ENCODE results near the gene ANKMY2. TPM values are rescaled to one million over a fixed set of nuclear protein-coding genes. Genes with fewer than 3 reads are reported as not detected.
"Not testable (repeated sequence)": the region's sequence is repeated elsewhere in the genome, so short reads cannot be mapped to it uniquely, and the experiment has no call there.

ANKMY2 gene
- total RNA-seq, 2 donors from 2014 or later = 37.7 to 73.4 TPM

DNA sequence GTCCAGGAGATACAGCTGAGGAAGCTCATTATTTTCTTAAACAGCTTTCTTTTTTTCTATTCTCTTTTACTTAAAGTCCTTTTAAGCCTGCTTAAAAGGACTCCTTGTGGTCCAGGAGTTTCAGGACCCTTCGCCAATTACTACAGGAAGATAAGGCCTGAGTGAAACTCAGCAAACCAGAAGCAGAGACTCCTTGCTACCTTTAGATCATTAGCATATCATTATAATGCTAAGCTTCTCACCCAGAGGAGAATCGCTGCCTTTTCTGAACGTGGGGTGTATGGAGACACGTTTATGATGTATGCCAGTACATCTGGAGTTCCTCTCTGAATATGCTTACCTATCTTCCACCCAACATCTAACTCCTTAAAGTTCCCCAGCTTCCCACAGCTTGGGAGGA lies 47.5 kb downstream of the ANKMY2 start:
- peaks cover 40% of the 10 kb centered on the region for H3K36me3 Mint-ChIP-seq (ENCODE audit: low read depth)
- H3K27me3 ChIP-seq (ENCODE audit: control insufficient read depth, insufficient read depth, low read length, poor library complexity, severe bottlenecking) = no peaks in the 10 kb centered on the region
- H3K4me3 Mint-ChIP-seq = no peak overlapping the region
- peaks cover 20% of the 10 kb centered on the region for H3K4me1 ChIP-seq (ENCODE audit: control insufficient read depth, insufficient read depth, low read length)
- TF ChIP-seq, protein P1, sequence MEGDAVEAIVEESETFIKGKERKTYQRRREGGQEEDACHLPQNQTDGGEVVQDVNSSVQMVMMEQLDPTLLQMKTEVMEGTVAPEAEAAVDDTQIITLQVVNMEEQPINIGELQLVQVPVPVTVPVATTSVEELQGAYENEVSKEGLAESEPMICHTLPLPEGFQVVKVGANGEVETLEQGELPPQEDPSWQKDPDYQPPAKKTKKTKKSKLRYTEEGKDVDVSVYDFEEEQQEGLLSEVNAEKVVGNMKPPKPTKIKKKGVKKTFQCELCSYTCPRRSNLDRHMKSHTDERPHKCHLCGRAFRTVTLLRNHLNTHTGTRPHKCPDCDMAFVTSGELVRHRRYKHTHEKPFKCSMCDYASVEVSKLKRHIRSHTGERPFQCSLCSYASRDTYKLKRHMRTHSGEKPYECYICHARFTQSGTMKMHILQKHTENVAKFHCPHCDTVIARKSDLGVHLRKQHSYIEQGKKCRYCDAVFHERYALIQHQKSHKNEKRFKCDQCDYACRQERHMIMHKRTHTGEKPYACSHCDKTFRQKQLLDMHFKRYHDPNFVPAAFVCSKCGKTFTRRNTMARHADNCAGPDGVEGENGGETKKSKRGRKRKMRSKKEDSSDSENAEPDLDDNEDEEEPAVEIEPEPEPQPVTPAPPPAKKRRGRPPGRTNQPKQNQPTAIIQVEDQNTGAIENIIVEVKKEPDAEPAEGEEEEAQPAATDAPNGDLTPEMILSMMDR (conservative IDR thresholded peaks at IDR 0.05) = no peak
- H3K27ac Mint-ChIP-seq = peak overlapping the region; percentile 44
- no peaks in the 10 kb centered on the region for H3K9me3 ChIP-seq (ENCODE audit: control insufficient read depth, low read length)
- H3K4me3 ChIP-seq (ENCODE audit: low read length) = no peak overlapping the region
- H3K9me3 Mint-ChIP-seq = no peaks in the 10 kb centered on the region
- H3K9ac ChIP-seq (ENCODE audit: extremely low read depth, low read length, poor library complexity, severe bottlenecking) = no peak overlapping the region
- no peak overlapping the region for H3K27ac ChIP-seq (ENCODE audit: low read depth, low read length)
- peaks cover 34% of the 10 kb centered on the region for H3K36me3 ChIP-seq (ENCODE audit: control insufficient read depth, insufficient read depth, low read length)
- WGBS, 2 experiments (ENCODE audit: insufficient coverage in 1 of 2, insufficient read length in 1 of 2) = 60 to 100% methylated on average over 1 to 4 of the region's 4 CpGs
- no peaks in the 10 kb centered on the region for H3K27me3 Mint-ChIP-seq (ENCODE audit: insufficient read depth)
- peaks cover 47% of the 10 kb centered on the region for H3K4me1 Mint-ChIP-seq
- no peak for DNase-seq

DNA sequence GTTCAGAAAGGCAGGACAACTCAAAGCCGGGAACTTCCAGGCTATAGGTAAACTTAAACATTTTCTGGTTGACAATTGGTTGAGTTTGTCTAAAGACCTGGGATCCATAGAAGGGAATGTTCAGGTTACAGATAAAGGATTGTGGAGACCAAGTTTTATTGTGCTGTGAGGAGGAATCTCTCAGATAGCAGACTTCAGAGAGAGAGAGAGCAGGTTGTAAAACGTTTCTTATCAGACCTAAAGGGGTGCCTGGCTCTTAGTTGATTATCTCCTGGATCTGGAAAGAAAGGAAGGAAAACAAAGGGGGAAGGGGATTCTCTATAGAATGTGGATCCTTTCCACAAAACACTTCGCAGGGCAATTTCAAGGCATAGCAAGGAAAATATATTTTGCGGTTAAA lies 50.0 kb downstream of the ANKMY2 start:
- not testable (repeated sequence) for H3K9ac ChIP-seq (ENCODE audit: extremely low read depth, low read length, poor library complexity, severe bottlenecking); DNase-seq; H3K9me3 Mint-ChIP-seq; H3K27ac ChIP-seq (ENCODE audit: low read depth, low read length); H3K27me3 Mint-ChIP-seq (ENCODE audit: insufficient read depth); H3K9me3 ChIP-seq (ENCODE audit: control insufficient read depth, low read length); H3K27me3 ChIP-seq (ENCODE audit: control insufficient read depth, insufficient read depth, low read length, poor library complexity, severe bottlenecking)
- 59 to 73% methylated on average over 3 to 4 of the region's 4 CpGs for WGBS, 2 experiments (ENCODE audit: insufficient coverage in 1 of 2, insufficient read length in 1 of 2)
- Mint-ChIP-seq H3K27ac (peak overlapping the region; percentile 90), H3K36me3 (ENCODE audit: low read depth) (peaks cover 20% of the 10 kb centered on the region), H3K4me1 (peaks cover 48% of the 10 kb centered on the region), H3K4me3 (peak overlapping the region; percentile 20)
- peak overlapping the region; percentile 73 for H3K4me3 ChIP-seq (ENCODE audit: low read length)
- H3K4me1 ChIP-seq (ENCODE audit: control insufficient read depth, insufficient read depth, low read length) = peaks cover 20% of the 10 kb centered on the region
- peaks cover 11% of the 10 kb centered on the region for H3K36me3 ChIP-seq (ENCODE audit: control insufficient read depth, insufficient read depth, low read length)

DNA sequence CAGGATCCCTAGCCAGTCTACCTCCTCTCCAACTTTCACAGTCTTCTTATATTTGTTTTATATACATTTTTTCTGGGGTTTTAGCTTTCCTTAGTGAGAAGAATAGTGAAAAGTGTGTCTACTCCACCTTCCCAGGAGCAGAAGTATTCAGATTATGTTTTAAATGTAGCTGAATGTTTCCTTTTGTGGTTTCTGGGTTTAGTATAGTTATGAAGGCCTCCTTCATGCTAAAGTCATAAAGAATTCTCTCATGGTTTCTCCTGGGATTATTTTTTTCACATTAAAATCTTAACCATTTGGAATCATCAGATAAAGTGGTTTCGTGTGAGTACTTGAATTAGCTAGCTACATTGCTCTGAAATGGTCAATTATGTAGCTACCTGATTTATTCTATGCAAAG lies 50.9 kb downstream of the ANKMY2 start:
- Mint-ChIP-seq H3K4me3 (no peak overlapping the region), H3K36me3 (ENCODE audit: low read depth) (peaks cover 19% of the 10 kb centered on the region), H3K27ac (no peak overlapping the region), H3K27me3 (ENCODE audit: insufficient read depth) (no peaks in the 10 kb centered on the region), H3K4me1 (peaks cover 58% of the 10 kb centered on the region), H3K9me3 (no peaks in the 10 kb centered on the region)
- Histone ChIP-seq H3K9ac (ENCODE audit: extremely low read depth, low read length, poor library complexity, severe bottlenecking) (no peak overlapping the region), H3K9me3 (ENCODE audit: control insufficient read depth, low read length) (no peaks in the 10 kb centered on the region), H3K36me3 (ENCODE audit: control insufficient read depth, insufficient read depth, low read length) (peaks cover 2% of the 10 kb centered on the region), H3K27me3 (ENCODE audit: control insufficient read depth, insufficient read depth, low read length, poor library complexity, severe bottlenecking) (no peaks in the 10 kb centered on the region), H3K4me1 (ENCODE audit: control insufficient read depth, insufficient read depth, low read length) (peaks cover 25% of the 10 kb centered on the region), H3K27ac (ENCODE audit: low read depth, low read length) (no peak overlapping the region), H3K4me3 (ENCODE audit: low read length) (peak overlapping the region; percentile 73)
- TF ChIP-seq, protein P1 (conservative IDR thresholded peaks at IDR 0.05) = no peak
- DNase-seq = no peak
- 89% methylated on average over 1 of the region's 1 CpG; no CpG with 5 or more reads in 1 of the 2 experiments for WGBS, 2 experiments (ENCODE audit: insufficient coverage in 1 of 2, insufficient read length in 1 of 2)

DNA sequence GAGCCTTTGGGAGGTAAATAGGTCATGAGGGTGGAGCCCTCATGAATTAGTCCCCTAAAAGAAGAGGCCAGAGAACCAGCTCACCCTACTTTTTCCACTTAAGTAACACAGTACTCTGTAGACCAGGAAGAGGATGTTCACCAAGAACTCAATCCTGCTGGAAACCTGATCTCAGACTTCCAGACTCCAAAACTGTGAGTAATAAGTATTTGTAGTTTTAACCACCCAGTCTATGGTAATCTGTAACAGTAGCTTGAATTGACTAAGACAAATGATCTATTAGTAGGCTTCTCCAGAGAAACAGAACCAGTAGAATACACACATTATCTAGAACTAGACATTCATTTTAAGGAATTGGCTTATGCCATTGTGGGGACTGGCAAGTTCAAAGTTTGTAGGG lies 51.5 kb downstream of the ANKMY2 start:
- H3K9me3 ChIP-seq (ENCODE audit: control insufficient read depth, low read length) = no peaks in the 10 kb centered on the region
- peaks cover 25% of the 10 kb centered on the region for H3K4me1 ChIP-seq (ENCODE audit: control insufficient read depth, insufficient read depth, low read length)
- no peak for DNase-seq
- TF ChIP-seq, protein P1 (conservative IDR thresholded peaks at IDR 0.05) = no peak
- Mint-ChIP-seq H3K36me3 (ENCODE audit: low read depth) (peaks cover 14% of the 10 kb centered on the region), H3K9me3 (no peaks in the 10 kb centered on the region), H3K27me3 (ENCODE audit: insufficient read depth) (no peaks in the 10 kb centered on the region), H3K4me1 (peaks cover 60% of the 10 kb centered on the region), H3K27ac (no peak overlapping the region), H3K4me3 (no peak overlapping the region)
- no peak overlapping the region for H3K9ac ChIP-seq (ENCODE audit: extremely low read depth, low read length, poor library complexity, severe bottlenecking)
- no peaks in the 10 kb centered on the region for H3K27me3 ChIP-seq (ENCODE audit: control insufficient read depth, insufficient read depth, low read length, poor library complexity, severe bottlenecking)
- H3K27ac ChIP-seq (ENCODE audit: low read depth, low read length) = no peak overlapping the region
- no peaks in the 10 kb centered on the region for H3K36me3 ChIP-seq (ENCODE audit: control insufficient read depth, insufficient read depth, low read length)
- peak overlapping the region; percentile 27 for H3K4me3 ChIP-seq (ENCODE audit: low read length)

Data from endodermal cell (in vitro differentiated cells).